ENCODE data around the gene MRPS33.

DNA sequence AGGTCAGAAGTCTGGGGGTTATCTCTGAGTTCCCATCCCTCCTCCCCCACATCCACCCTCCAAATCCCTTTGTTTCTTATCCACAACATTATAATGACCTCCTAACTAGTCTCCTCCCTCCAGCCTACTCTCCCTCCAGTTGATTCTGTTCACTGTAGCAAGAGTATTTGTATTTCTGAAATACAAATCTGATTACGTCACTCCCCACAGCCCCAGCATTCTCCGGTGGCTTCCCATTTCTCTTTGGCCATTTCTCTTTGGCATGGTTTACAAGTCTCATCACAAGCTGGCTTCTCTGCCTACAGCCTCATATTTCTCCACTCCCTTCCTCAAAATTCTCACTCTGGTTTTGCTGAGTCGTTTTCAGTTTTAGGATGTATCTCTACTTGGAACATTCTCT is 24.6 kb upstream of the MRPS33 start:
- TF ChIP-seq MTA2 (IDR thresholded peaks at IDR 0.05; ENCODE audit: low read depth) (no peak), ESRRA (IDR thresholded peaks at IDR 0.05; ENCODE audit: low read length) (no peak), RFX5 (IDR thresholded peaks at IDR 0.05; ENCODE audit: low read depth, low read length) (no peak), CTCF (IDR thresholded peaks at IDR 0.05 in 2 of 3, conservative IDR thresholded peaks at IDR 0.05 in 1 of 3; ENCODE audit: control insufficient read depth in 2 of 3, extremely low read depth in 1 of 3, insufficient read depth in 1 of 3, low read depth in 3 of 3, low read length in 3 of 3) (no peak), BRCA1 (IDR thresholded peaks at IDR 0.05; ENCODE audit: low read depth, low read length) (no peak), YY1 (IDR thresholded peaks at IDR 0.05; ENCODE audit: low read depth, low read length) (no peak), ZNF592 (IDR thresholded peaks at IDR 0.05) (no peak), NFYB (IDR thresholded peaks at IDR 0.05; ENCODE audit: insufficient read depth, low read depth, low read length) (no peak), GABPA (IDR thresholded peaks at IDR 0.05; ENCODE audit: low read depth) (no peak), WRNIP1 (IDR thresholded peaks at IDR 0.05; ENCODE audit: borderline replicate concordance, low read depth, low read length) (no peak), IKZF1 (conservative IDR thresholded peaks at IDR 0.05) (no peak), POLR2A (IDR thresholded peaks at IDR 0.05; ENCODE audit: low read depth, low read length) (no peak)
- TF ChIP-seq, protein P1, sequence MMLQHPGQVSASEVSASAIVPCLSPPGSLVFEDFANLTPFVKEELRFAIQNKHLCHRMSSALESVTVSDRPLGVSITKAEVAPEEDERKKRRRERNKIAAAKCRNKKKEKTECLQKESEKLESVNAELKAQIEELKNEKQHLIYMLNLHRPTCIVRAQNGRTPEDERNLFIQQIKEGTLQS (IDR thresholded peaks at IDR 0.05; ENCODE audit: borderline replicate concordance, extremely low read depth, low read depth, low read length): no peak

Measured in GM12878 (cell line).